Fibroblast of the aortic adventitia (primary cell): ENCODE measurements around the gene RNU1-3. TPM values are rescaled to one million over a fixed set of nuclear protein-coding genes. Genes with fewer than 3 reads are reported as not detected.
"Not testable (repeated sequence)": the region's sequence is repeated elsewhere in the genome, so short reads cannot be mapped to it uniquely, and the experiment has no call there.

Source experiments
- DNase-seq: peaks from one replicate; pipeline ENCODE4 v3.0.0-alpha.2; 2010; ENCODE audit warnings: low read depth
- H3K4me3 ChIP-seq: 2 replicates; pipeline ENCODE4 v1.5.1; 2011; ENCODE audit warnings: low read depth, mild to moderate bottlenecking, control low read depth, low read length, moderate library complexity
- total RNA-seq: library from RNA; depleted of rRNA; stranded (reverse); fragments of >200 nt; gene quantifications from 2 replicates; pipeline ENCODE4 v1.2.3, GENCODE V29; 2012; ENCODE audit warnings: low replicate concordance
- TF ChIP-seq, protein P1 (sequence below): IDR thresholded peaks from 2 replicates; pipeline ENCODE4 v1.5.1; 2011; ENCODE audit warnings: mild to moderate bottlenecking, low read length, control low read depth, inconsistent platforms; ENCODE audit not compliant: insufficient read depth

RNU1-3 gene
- under 0.01 and 2,882 TPM in 2 replicates for total RNA-seq

- not testable (repeated sequence) for H3K4me3 ChIP-seq, DNase-seq
Measured at GRCh38 chr1:16666502-16667413, at the start of gene RNU1-3. RNU1-3 (minus strand) TSS chr1:16666948.

- H3K4me3 ChIP-seq, DNase-seq: not testable (repeated sequence)
Measured at GRCh38 chr1:16713480-16713879, 46.7 kb upstream of the RNU1-3 start.

GRCh38 chr1:16712984-16713383 is 46.2 kb upstream of the RNU1-3 start:
- H3K4me3 ChIP-seq, DNase-seq: not testable (repeated sequence)

- H3K4me3 ChIP-seq, DNase-seq: not testable (repeated sequence)
Measured at GRCh38 chr1:16712582-16712981, 45.8 kb upstream of the RNU1-3 start.

- H3K4me3 ChIP-seq, DNase-seq: not testable (repeated sequence)
Measured at GRCh38 chr1:16712131-16712530, 45.4 kb upstream of the RNU1-3 start.

DNA sequence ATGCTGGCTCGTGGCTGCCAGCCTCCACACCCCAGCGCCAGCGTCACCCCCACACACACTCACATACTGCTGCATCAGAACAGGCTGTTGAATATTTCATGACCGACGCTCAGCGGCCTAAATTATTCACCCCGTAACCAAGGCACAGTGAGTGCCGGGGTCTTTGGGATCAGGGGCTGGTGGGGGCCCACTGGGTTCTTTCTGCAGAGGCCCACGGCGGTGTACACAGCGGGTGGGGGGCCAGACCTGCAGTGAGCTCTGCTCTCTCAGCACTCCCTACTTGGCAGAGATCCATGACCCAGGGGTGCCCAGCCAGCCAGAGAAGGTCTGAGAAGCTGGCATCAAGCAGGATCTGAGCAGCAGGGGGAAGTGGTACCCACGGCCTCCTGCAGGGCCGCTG is 43.9 kb upstream of the RNU1-3 start:
- DNase-seq, H3K4me3 ChIP-seq: not testable (repeated sequence)

DNA sequence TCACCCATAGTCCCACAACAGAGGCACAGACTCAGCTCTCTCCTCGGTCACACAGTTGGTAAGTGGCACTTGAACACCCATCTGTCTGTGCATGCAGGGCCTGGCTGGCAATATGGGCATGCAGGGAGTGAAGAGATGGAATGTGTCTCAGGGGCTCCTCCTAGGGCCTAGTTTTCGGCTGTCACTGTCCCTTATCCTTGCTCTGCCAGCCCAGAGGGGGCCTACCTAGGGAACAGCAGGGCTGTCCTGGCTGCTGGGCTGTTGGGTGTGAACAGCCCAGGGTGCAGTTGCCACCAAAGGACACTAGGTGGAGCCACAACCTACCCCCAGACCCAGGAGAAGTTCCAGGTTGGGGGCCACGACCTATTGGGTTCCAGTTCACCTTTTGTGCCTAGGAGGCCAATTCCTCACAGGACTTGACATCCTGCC is 42.9 kb upstream of the RNU1-3 start:
- TF ChIP-seq, protein P1, sequence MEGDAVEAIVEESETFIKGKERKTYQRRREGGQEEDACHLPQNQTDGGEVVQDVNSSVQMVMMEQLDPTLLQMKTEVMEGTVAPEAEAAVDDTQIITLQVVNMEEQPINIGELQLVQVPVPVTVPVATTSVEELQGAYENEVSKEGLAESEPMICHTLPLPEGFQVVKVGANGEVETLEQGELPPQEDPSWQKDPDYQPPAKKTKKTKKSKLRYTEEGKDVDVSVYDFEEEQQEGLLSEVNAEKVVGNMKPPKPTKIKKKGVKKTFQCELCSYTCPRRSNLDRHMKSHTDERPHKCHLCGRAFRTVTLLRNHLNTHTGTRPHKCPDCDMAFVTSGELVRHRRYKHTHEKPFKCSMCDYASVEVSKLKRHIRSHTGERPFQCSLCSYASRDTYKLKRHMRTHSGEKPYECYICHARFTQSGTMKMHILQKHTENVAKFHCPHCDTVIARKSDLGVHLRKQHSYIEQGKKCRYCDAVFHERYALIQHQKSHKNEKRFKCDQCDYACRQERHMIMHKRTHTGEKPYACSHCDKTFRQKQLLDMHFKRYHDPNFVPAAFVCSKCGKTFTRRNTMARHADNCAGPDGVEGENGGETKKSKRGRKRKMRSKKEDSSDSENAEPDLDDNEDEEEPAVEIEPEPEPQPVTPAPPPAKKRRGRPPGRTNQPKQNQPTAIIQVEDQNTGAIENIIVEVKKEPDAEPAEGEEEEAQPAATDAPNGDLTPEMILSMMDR, result peak; percentile 47
- DNase-seq, H3K4me3 ChIP-seq: not testable (repeated sequence)

- H3K4me3 ChIP-seq, DNase-seq: not testable (repeated sequence)
Measured at GRCh38 chr1:16708704-16709103, 42.0 kb upstream of the RNU1-3 start.

DNA sequence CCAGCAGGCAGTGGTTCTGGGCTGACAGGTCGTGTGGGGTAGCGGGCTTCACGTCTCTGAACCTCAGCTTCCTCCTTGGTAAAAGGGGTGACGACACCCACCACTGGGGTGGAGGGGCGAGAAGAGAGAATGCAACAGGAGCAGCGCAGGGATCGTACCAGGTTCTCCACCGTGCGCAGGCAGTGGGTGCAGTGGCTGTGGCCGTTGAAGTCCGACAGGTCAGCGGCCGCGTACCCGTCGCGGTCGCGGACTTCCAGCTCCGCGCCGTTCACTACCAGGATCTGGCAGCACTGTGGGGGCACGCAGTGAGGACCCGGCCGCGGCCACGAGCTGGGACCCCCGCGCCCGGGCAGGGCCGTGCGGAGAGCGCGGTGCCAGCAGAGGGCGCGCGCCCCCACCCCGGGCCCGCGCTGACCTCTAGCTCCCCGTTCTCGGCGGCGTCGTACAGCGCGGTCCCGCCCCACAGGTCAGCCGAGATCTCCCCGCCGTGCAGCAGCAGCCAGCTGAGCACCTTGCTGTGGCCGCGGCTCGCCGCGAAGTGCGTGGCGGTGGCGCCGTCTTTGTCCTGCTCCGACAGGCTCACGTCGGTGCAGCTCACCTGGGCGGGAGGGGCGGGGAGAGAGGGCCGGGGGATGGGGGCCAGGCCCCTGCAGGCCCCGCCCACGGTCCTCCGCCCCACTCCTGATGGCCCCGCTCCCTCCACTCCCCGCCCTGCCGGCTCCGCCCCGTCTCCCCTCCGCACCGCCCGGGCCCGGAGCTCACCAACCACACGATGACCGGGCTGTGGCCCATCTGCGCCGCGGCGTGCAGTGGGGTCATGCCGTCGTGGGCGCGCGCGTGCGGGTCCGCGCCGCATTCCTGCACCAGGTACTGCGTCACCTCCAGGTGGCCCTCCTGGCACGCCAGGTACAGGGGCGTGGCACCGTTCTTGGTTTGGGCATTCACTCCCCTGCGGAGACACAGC is 40.7 kb upstream of the RNU1-3 start:
- DNase-seq, H3K4me3 ChIP-seq: not testable (repeated sequence)

DNA sequence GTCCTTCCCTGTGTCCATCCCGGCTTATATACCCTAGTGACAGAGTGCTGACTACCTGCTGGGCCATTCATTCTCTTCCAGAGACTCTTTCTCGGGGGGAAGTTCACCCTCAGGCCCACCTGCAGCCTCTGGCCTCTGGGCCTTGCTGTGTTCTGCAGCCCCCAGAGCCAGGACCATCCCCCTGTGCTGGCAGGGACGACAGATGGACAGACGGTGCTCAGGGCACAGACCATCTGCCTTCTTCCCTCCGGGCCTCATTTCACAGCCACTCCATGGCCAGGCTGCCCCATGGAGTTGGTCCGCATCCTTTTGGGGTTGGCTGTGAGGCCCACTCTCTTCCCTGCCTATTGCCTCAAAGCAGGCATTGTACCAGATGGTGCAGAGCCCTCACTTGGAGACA is 39.6 kb upstream of the RNU1-3 start:
- not testable (repeated sequence) for H3K4me3 ChIP-seq, DNase-seq

DNA sequence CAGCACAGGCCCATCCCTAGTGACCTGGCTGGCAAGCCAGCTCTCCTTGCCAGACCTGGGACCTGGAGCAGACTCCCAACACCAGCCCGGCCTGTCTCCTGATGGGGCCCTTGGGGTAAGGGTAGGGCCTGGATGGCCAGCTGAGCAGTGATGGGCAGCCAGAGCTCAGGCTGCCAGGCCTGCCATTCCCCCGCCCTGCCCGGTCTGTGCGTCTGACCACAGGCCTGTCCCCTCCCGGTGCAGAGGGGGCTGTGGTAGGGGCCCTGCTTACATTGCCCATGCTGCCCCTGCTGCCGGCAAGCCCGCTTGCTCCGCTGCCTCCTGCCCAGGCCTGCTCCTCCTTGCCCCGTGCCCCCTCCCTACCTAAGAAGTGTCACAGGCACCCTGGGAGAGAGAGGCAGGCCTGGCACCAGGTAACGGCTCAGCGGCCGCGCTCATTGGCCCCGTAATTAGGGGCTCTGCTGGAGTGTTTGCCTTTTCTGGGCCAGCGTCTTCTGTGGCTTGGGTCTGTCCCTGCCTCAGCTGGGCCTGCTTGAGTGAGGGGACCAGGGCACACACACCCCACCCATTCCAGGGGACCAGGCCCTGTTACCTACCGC is 37.9 kb upstream of the RNU1-3 start:
- DNase-seq, H3K4me3 ChIP-seq: not testable (repeated sequence)

GRCh38 chr1:16704076-16704475 is 37.3 kb upstream of the RNU1-3 start:
- not testable (repeated sequence) for H3K4me3 ChIP-seq, DNase-seq

- H3K4me3 ChIP-seq, DNase-seq: not testable (repeated sequence)
Measured at GRCh38 chr1:16703602-16704001, 36.9 kb upstream of the RNU1-3 start.

- H3K4me3 ChIP-seq, DNase-seq: not testable (repeated sequence)
Measured at GRCh38 chr1:16703141-16703540, 36.4 kb upstream of the RNU1-3 start.

DNA sequence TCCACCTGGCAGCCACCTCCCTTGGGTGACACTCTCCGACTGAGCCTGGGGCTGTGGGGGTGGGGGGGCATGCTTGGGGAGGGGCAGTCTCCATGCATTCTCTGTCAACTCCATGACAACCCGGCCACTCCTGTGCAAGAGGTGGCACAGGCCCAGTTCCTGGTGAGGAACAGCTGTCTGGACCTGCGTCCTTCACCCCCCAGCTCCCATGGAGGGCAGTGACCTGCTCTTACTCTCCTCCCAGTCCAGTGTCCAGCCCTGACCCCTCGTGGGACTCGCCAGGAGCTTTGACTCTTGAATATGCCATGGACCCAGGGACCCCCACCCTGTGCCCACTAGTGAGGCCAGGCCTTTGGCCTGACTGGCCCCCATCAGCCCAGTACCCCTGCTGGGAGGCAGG is 35.5 kb upstream of the RNU1-3 start:
- not testable (repeated sequence) for DNase-seq

DNA sequence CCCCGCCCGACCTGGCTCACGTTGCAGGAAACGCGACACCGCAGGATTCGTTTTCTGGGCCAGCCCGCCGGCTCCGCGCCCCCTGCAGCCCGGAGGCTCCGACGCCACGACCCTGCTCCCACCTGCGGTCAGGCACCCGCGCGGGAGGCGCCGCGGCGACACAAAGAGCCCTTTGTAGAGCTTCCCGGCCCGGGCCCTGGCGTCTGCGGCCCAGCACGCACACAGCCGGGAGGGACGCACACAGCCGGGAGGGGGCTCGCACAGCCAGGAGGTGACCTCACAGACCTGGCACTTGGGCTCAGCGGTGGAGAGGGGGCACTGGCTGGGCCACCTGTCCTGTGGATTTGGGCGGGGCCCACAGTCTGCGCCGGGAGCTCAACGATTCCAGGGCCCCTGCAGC is 34.4 kb upstream of the RNU1-3 start:
- not testable (repeated sequence) for DNase-seq

More for the DNA sequence above, 35.5 kb upstream of the RNU1-3 start:
- not testable (repeated sequence) for H3K4me3 ChIP-seq

More for the DNA sequence above, 34.4 kb upstream of the RNU1-3 start:
- not testable (repeated sequence) for H3K4me3 ChIP-seq
